Panc1 (cell line): Measurements from ENCODE around the gene PLEKHG5. TPM values are rescaled to one million over a fixed set of nuclear protein-coding genes. Genes with fewer than 3 reads are reported as not detected.

ENCODE experiments used
- ATAC-seq: fragments of 200-7000 bp; cut with Tn5 transposase; 2 replicates; pipeline ENCODE4 v1.9.1; 2020; ENCODE audit warnings: mild to moderate bottlenecking, moderate library complexity
- BruUV-seq: library from RNA; stranded (reverse); fragments of 400-500 nt; replicated peaks from 2 replicates; lab custom pipeline; 2021; lab: Mats Ljungman, UMichigan
- CTCF ChIA-PET: fragments of 300-600 bp; sonication (Branson Sonifier 250); formaldehyde crosslinking; loops from one replicate; lab custom pipeline; 2022; ENCODE audit warnings: antibody characterized with exemption; lab: Charles Lee
- POLR2A ChIA-PET: fragments of 300-600 bp; sonication (Branson Sonifier 250); formaldehyde crosslinking; loops from one replicate; lab custom pipeline; 2022; ENCODE audit warnings: antibody characterized with exemption; lab: Charles Lee
- DNase-seq: peaks from one replicate; pipeline ENCODE4 v3.0.0-alpha.2; 2010; ENCODE audit warnings: low read depth, low spot score
- H3K27ac ChIP-seq: 2 replicates; pipeline ENCODE4 v1.5.1; 2011; ENCODE audit warnings: mild to moderate bottlenecking, low read length, inconsistent platforms
- H3K27me3 ChIP-seq: fragments of 200-500 bp; sonication (Bioruptor generic); 2 replicates; pipeline ENCODE4 v1.6.0; 2014; ENCODE audit warnings: low read length, inconsistent platforms; ENCODE audit not compliant: control insufficient read depth, insufficient read depth
- H3K36me3 ChIP-seq: fragments of 200-500 bp; sonication (Bioruptor generic); 2 replicates; pipeline ENCODE4 v1.5.1; 2014; ENCODE audit warnings: inconsistent platforms, mild to moderate bottlenecking, low read length, moderate library complexity; ENCODE audit not compliant: control insufficient read depth, insufficient read depth
- H3K4me1 ChIP-seq: 2 replicates; pipeline ENCODE4 v1.5.1; 2011; ENCODE audit warnings: inconsistent platforms, mild to moderate bottlenecking, low read length, moderate library complexity; ENCODE audit not compliant: control insufficient read depth, insufficient read depth
- H3K4me3 ChIP-seq, 2 experiments: 2 replicates each; pipeline ENCODE4 v1.5.1; 2011 to 2012; ENCODE audit warnings: low read depth in 2 of 2, low read length in 2 of 2, mild to moderate bottlenecking in 2 of 2, inconsistent platforms in 1 of 2, moderate library complexity in 1 of 2
- H3K9me3 ChIP-seq: fragments of 200-500 bp; sonication (Bioruptor generic); 2 replicates; pipeline ENCODE4 v1.5.1; 2014; ENCODE audit warnings: low read depth, mild to moderate bottlenecking, inconsistent platforms, low read length, moderate library complexity; ENCODE audit not compliant: control insufficient read depth, insufficient read depth
- POLR2AphosphoS5 ChIP-seq: IDR thresholded peaks from 2 replicates; pipeline ENCODE4 v1.6.1; 2012; ENCODE audit warnings: mild to moderate bottlenecking, low read depth, low read length, moderate library complexity
- REST ChIP-seq, 2 experiments: IDR thresholded peaks; 2 replicates each; pipeline ENCODE4 v1.6.1; 2011 to 2012; ENCODE audit warnings: low read depth in 2 of 2, control low read depth in 1 of 2, low read length in 1 of 2, mild to moderate bottlenecking in 1 of 2, moderate library complexity in 1 of 2; ENCODE audit not compliant: insufficient read depth in 1 of 2
- SIN3A ChIP-seq: IDR thresholded peaks from 2 replicates; pipeline ENCODE4 v1.6.1; 2012; ENCODE audit warnings: low read depth, mild to moderate bottlenecking, low read length, moderate library complexity, borderline replicate concordance; ENCODE audit not compliant: insufficient read depth
- TCF7L2 ChIP-seq: IDR thresholded peaks from 2 replicates; pipeline ENCODE4 v1.6.1; 2011; ENCODE audit warnings: mild to moderate bottlenecking, low read depth, low read length, inconsistent platforms
- in situ Hi-C: cut with HindIII; loops from 2 replicates; pipeline ENCODE4 v1.10.0; 2016; ENCODE audit warnings: low sequenced_read_pairs, low pct_unique_long_range_greater_than_20kb
- intact Hi-C: fragments of 100-400 bp; cut with micrococcal nuclease; formaldehyde crosslinking; loops from one replicate; pipeline ENCODE4 v1.10.0; 2022; ENCODE audit not compliant: unreplicated experiment
- total RNA-seq: library from RNA; stranded (reverse); gene quantifications from one replicate; pipeline ENCODE4 v1.2.1, GENCODE V29; 2021; ENCODE audit not compliant: unreplicated experiment
- TF ChIP-seq, protein P1 (sequence below): fragments of 450-650 bp; IDR thresholded peaks from 2 replicates; pipeline ENCODE4 v1.5.1; 2017; ENCODE audit warnings: mild to moderate bottlenecking

The PLEKHG5 gene
- total RNA-seq, 1 experiment from 2014 or later = 6.8 TPM

DNA sequence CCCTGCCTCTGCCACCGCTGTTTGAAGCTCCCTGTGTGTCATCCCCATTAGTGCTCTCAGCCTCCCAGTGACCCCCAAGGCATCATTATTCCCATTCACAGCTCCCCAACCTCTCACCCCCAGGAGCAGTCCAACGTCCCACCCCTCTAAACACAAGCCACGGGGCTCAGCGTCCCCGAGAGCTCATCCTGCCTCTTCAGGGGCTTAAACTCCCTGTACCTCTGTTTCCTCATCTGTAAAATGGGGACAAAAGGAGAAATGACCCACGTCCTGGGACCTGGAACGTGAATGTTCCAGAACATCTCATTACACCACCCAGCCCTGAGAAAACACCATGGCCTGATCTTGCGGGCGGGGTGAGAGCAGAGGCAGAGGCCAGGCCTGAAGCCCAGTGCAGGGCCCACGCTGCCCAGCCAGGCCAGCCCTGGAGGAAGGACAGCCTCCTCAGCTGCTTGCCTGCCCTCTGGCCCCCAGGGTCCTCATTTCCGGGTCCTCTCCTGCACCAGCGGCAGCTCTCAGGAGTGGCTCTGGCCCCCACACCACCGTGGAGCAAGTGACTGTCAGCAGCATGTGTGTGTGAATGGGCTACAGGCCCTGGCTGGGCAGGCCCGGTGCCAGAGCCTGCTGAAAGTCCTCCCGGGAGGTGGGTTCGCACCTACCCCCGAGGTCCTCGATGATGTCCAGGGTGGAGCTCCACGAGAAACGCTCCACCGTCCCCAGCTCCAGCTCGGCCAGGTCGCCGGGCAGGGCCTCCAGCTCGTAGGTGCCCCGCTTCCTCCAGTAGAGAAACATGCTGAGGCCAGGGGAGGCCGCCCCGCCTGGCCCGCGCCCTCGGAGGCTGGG, 14.1 kb upstream of the PLEKHG5 start:
- H3K9me3 ChIP-seq = no peaks in the 10 kb centered on the region
- no TSS peak for BruUV-seq
- no peaks in the 10 kb centered on the region for H3K27me3 ChIP-seq
- H3K36me3 ChIP-seq = no peaks in the 10 kb centered on the region
- in situ Hi-C loops = no loop called here
- H3K27ac ChIP-seq = no peak overlapping the region
- TF ChIP-seq POLR2AphosphoS5 (no peak), SIN3A (no peak), REST (IDR thresholded peaks at IDR 0.05; ENCODE audit: insufficient read depth in 1 of 2, low read depth in 2 of 2, low read length in 1 of 2) (no peak), TCF7L2 (no peak)
- TF ChIP-seq, protein P1, sequence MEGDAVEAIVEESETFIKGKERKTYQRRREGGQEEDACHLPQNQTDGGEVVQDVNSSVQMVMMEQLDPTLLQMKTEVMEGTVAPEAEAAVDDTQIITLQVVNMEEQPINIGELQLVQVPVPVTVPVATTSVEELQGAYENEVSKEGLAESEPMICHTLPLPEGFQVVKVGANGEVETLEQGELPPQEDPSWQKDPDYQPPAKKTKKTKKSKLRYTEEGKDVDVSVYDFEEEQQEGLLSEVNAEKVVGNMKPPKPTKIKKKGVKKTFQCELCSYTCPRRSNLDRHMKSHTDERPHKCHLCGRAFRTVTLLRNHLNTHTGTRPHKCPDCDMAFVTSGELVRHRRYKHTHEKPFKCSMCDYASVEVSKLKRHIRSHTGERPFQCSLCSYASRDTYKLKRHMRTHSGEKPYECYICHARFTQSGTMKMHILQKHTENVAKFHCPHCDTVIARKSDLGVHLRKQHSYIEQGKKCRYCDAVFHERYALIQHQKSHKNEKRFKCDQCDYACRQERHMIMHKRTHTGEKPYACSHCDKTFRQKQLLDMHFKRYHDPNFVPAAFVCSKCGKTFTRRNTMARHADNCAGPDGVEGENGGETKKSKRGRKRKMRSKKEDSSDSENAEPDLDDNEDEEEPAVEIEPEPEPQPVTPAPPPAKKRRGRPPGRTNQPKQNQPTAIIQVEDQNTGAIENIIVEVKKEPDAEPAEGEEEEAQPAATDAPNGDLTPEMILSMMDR = no peak
- no peaks in the 10 kb centered on the region for H3K4me1 ChIP-seq
- intact Hi-C loops = no loop called here
- POLR2A ChIA-PET = no interaction called here
- no peak overlapping the region for H3K4me3 ChIP-seq
- DNase-seq (no peak), ATAC-seq (no peak)
- CTCF ChIA-PET = interaction anchor here (0.6 kb wide), 1 partner anchor 12 kb away, joined by 3 read pairs; no protein-coding TSS in a partner anchor

- no peak for ATAC-seq
Observed at GRCh38 chr1:6504887-6505286, 13.4 kb upstream of the PLEKHG5 start.

More at GRCh38 chr1:6504887-6505286, 13.4 kb upstream of the PLEKHG5 start:
- CTCF ChIA-PET = interaction anchor here (0.6 kb wide), 2 partner anchors 11 to 79 kb away, joined by 3 to 9 read pairs; no protein-coding TSS in a partner anchor
- Histone ChIP-seq H3K36me3 (no peaks in the 10 kb centered on the region), H3K27me3 (no peaks in the 10 kb centered on the region), H3K27ac (no peak overlapping the region), H3K4me1 (no peaks in the 10 kb centered on the region), H3K4me3 (no peak overlapping the region), H3K9me3 (no peaks in the 10 kb centered on the region)
- in situ Hi-C loops = no loop called here
- intact Hi-C loops = no loop called here
- DNase-seq = no peak
- POLR2A ChIA-PET = interaction anchor here (0.6 kb wide), 1 partner anchor 75 kb away, joined by 13 read pairs; no protein-coding TSS in a partner anchor
- TF ChIP-seq SIN3A (no peak), POLR2AphosphoS5 (no peak), REST (IDR thresholded peaks at IDR 0.05; ENCODE audit: insufficient read depth in 1 of 2, low read depth in 2 of 2, low read length in 1 of 2) (no peak), TCF7L2 (no peak)
- TF ChIP-seq, protein P1 = no peak
- BruUV-seq = no TSS peak
